Measurements from ENCODE around the gene ARHGEF3. TPM values are rescaled to one million over a fixed set of nuclear protein-coding genes. Genes with fewer than 3 reads are reported as not detected.

Gene ARHGEF3
- total RNA-seq, 4 donors from 2014 or later, result 13.0 to 21.9 (median 13.8) TPM

- H3K27ac ChIP-seq, result peak overlapping the region in 2 of 4 donors; percentile 8 to 58
- peaks cover 0 to 36% (median 20%) of the 10 kb centered on the region in 4 donors for H3K4me1 ChIP-seq
- WGBS, 2 donors, result 63 to 78% methylated on average over 3 of the region's 3 CpGs
Observed at GRCh38 chr3:56789076-56789475, 12.7 kb downstream of the ARHGEF3 start.

GRCh38 chr3:56788521-56788920 is 13.2 kb downstream of the ARHGEF3 start:
- H3K4me3 ChIP-seq, result no peak overlapping the region
- no peaks in the 10 kb centered on the region for H3K9me3 ChIP-seq
- H3K36me3 ChIP-seq, result no peaks in the 10 kb centered on the region
- TF ChIP-seq CTCF (IDR thresholded peaks at IDR 0.05), result no peak
- TF ChIP-seq POLR2A (IDR thresholded peaks at IDR 0.05), result no peak
- TF ChIP-seq EP300 (IDR thresholded peaks at IDR 0.05), result no peak
- 77 to 86% methylated on average over 2 of the region's 2 CpGs for WGBS, 2 donors
- DNase-seq (ENCODE audit: low spot score in 2 of 2), result no peak
- peak overlapping the region in 2 of 4 donors; percentile 8 to 58 for H3K27ac ChIP-seq
- H3K27me3 ChIP-seq, result no peaks in the 10 kb centered on the region
- H3K4me1 ChIP-seq, result peaks cover 0 to 42% (median 25%) of the 10 kb centered on the region in 4 donors

More at GRCh38 chr3:56789076-56789475, 12.7 kb downstream of the ARHGEF3 start:
- no peaks in the 10 kb centered on the region for H3K9me3 ChIP-seq
- H3K27me3 ChIP-seq, result no peaks in the 10 kb centered on the region
- no peak overlapping the region for H3K4me3 ChIP-seq
- no peak for DNase-seq (ENCODE audit: low spot score in 2 of 2)
- H3K36me3 ChIP-seq, result no peaks in the 10 kb centered on the region
- TF ChIP-seq EP300 (IDR thresholded peaks at IDR 0.05), result no peak
- no peak for TF ChIP-seq POLR2A (IDR thresholded peaks at IDR 0.05)
- no peak for TF ChIP-seq CTCF (IDR thresholded peaks at IDR 0.05)

GRCh38 chr3:56787784-56788256 is 13.9 kb downstream of the ARHGEF3 start:
- DNase-seq (ENCODE audit: low spot score in 2 of 2), result no peak
- Histone ChIP-seq H3K9me3 (no peaks in the 10 kb centered on the region), H3K4me3 (no peak overlapping the region), H3K4me1 (peaks cover 0 to 49% (median 32%) of the 10 kb centered on the region in 4 donors), H3K36me3 (no peaks in the 10 kb centered on the region), H3K27ac (peak overlapping the region in 2 of 4 donors; percentile 6 to 58), H3K27me3 (no peaks in the 10 kb centered on the region)
- WGBS, 2 donors, result 79 to 82% methylated on average over 6 of the region's 6 CpGs
- TF ChIP-seq CTCF (IDR thresholded peaks at IDR 0.05) (no peak), EP300 (IDR thresholded peaks at IDR 0.05) (peak in 1 of 2 donors; percentile 62)

- no peak overlapping the region for H3K4me3 ChIP-seq
- no peaks in the 10 kb centered on the region for H3K27me3 ChIP-seq
- H3K9me3 ChIP-seq, result no peaks in the 10 kb centered on the region
- H3K4me1 ChIP-seq, result peaks cover 0 to 53% (median 33%) of the 10 kb centered on the region in 4 donors
- no peak for TF ChIP-seq POLR2A (IDR thresholded peaks at IDR 0.05)
- no peak for TF ChIP-seq EP300 (IDR thresholded peaks at IDR 0.05)
- TF ChIP-seq CTCF (IDR thresholded peaks at IDR 0.05), result no peak
- no peaks in the 10 kb centered on the region for H3K36me3 ChIP-seq
- peak overlapping the region in 2 of 4 donors; percentile 6 to 58 for H3K27ac ChIP-seq
- no peak for DNase-seq (ENCODE audit: low spot score in 2 of 2)
- WGBS, 2 donors, result 89 to 92% methylated on average over 9 of the region's 9 CpGs
Observed at GRCh38 chr3:56787258-56787775, 14.4 kb downstream of the ARHGEF3 start.

GRCh38 chr3:56785499-56785898 is 16.2 kb downstream of the ARHGEF3 start:
- Histone ChIP-seq H3K27ac (peak overlapping the region in 2 of 4 donors; percentile 5 to 72), H3K4me1 (peaks cover 0 to 59% (median 33%) of the 10 kb centered on the region in 4 donors), H3K36me3 (no peaks in the 10 kb centered on the region), H3K9me3 (no peaks in the 10 kb centered on the region), H3K27me3 (no peaks in the 10 kb centered on the region), H3K4me3 (no peak overlapping the region)
- no peak for DNase-seq (ENCODE audit: low spot score in 2 of 2)
- TF ChIP-seq EP300 (IDR thresholded peaks at IDR 0.05) (no peak), CTCF (IDR thresholded peaks at IDR 0.05) (no peak), POLR2A (IDR thresholded peaks at IDR 0.05) (no peak)
- 88 to 92% methylated on average over 4 of the region's 4 CpGs for WGBS, 2 donors
